GM15510 (cell line): ENCODE results near the gene CHD6.

Source experiments
- POLR2A ChIP-seq: IDR thresholded peaks from 3 replicates; pipeline ENCODE4 v1.6.1; 2011; ENCODE audit warnings: borderline replicate concordance; ENCODE audit not compliant: insufficient read length; ENCODE audit errors: extremely low read depth

CHD6 gene

GRCh38 chr20:41406896-41407444 lies 211.2 kb downstream of the CHD6 start:
- no peak for TF ChIP-seq POLR2A

GRCh38 chr20:41406353-41406752 lies 211.8 kb downstream of the CHD6 start:
- no peak for TF ChIP-seq POLR2A

DNA sequence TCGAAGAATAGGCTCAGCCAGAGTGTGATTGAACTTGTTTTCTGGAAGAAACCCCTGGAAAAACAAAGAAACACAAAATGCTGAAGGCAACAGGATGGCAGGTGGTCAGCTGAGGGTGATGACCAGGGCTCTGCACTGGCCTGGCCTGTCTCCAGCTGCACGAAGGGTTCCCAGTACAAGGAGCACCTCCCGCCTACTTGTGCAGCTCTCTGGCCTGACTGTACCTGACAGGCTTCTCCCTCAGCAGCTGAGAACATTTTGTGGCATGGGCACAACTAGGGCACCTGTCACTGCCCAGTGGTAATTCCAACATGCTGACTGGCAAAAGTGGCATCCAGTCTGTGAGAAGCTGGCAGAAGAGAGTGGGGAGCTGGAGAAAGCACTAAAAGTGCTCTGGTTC lies 212.7 kb downstream of the CHD6 start:
- no peak for TF ChIP-seq POLR2A

- TF ChIP-seq POLR2A = no peak
Observed at GRCh38 chr20:41403604-41404003, 214.6 kb downstream of the CHD6 start.

GRCh38 chr20:41398408-41398807 lies 219.8 kb downstream of the CHD6 start:
- no peak for TF ChIP-seq POLR2A

DNA sequence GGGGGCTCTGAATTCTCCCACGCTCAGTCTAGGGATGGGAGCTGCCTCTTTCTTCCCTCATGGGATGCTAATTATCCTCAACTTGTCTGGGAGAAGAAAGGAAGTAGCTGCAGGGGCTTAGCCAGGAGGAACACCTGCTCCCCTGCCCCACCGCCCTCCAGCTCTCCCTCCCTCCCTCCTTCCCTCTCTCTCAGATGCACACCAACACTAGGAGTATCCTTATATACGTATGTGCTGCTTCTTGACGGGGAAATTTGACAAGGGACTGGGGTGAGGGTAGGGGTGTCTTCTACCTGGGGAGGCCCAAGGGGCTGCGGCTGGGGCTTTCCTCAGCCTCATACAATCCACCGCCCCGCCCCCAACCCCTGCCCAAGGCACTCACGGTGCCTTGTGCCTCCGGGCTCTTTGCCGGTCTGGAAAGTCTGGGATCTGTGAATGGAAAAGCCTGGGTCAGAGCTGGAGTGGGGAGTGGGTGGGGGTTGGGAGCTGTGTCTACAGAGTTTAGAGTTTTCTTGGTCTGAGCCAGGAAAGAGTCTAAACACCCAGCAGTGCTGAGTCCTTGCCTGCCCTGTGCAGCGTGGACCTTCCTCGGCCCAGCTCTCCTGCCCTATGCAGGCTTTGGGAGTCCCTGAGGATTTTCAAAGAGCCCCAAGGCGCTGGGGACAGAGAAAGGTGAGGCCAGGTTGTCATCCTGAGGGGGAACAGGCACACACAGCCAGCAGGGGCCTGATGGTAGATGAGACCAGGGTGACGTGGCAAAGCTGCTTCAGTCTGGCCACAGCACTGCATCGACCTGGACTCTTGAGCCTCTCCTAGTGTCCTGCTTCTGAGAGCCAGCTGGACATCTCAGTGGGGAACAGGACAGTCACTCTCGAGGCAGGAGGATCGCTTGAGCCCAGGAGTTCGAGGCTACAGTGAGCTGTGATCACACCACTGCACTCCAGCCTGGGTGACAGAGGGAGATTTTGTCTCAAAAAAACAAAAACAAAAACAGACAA lies 222.2 kb downstream of the CHD6 start:
- TF ChIP-seq POLR2A = no peak

DNA sequence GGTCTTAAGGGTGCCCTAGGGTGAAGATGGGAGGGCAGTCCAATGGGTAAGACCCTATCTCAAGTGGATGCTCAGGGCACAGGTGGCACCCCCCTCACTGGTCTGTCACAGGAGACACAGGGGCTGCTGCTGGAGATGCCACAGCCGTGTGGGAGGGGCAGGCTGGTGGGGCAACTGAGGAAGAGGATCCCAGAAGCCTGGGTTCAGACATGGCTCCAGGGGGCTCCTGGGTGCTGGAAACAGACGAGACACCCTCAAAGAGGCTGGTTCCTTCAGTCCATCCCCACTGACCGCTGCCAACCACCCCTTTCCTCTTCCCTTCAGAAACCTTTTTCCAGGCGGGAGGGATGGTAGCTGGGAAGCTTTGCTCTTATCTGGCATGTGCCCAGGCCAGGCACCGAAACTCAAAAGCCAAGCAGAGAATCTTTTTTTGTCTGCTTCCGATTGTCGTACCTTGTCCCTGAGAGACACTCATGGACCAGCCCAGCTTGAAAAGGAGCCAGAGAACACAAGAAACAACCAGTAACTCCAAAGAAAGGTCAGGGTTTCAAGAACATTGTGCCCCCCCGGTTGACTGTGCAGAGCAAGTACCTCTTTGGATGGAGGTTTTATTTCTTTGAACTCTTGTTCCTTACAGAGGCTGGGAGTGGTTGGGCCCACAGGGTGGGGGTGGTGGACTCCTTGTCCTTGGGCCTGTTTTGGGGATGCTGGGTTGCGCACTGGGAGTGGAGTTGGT lies 223.1 kb downstream of the CHD6 start:
- TF ChIP-seq POLR2A = no peak

DNA sequence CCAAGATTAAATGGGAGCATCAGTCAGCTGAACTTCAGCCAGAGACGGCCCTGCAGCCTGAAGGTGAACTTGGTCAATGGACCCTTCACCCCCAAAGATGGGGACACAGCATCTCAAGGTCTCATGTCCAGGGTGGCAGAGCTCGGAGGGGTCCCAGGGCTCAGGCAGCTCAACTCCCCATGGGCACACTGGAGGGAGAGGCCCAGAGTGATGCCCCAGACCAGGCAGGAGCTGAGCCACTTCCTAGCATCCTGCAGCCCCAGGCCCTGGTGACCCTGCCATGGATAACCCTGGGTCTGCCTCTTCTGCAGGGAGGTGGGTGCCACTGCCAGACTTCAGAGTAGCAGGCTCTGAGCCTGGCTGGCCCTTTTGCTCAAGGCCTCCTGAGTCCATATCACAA lies 224.1 kb downstream of the CHD6 start:
- TF ChIP-seq POLR2A = no peak

DNA sequence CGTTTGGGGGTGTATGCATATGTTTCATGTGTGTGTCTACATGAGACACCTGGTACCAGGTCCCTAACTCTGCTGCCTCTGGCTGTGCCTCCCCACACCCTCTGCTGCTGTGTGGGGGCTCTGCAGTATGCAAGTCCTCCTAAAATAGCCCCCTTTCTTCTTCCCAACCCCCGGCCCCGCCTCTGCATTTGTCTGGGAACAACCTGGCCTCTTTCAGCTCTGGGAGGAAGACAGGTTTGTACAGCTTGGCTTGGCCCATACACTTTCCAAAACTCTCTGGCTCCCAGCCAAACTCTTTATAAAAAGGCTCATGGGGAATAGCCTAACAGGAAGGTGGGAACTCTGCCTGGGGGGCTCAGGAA lies 224.5 kb downstream of the CHD6 start:
- TF ChIP-seq POLR2A = no peak

DNA sequence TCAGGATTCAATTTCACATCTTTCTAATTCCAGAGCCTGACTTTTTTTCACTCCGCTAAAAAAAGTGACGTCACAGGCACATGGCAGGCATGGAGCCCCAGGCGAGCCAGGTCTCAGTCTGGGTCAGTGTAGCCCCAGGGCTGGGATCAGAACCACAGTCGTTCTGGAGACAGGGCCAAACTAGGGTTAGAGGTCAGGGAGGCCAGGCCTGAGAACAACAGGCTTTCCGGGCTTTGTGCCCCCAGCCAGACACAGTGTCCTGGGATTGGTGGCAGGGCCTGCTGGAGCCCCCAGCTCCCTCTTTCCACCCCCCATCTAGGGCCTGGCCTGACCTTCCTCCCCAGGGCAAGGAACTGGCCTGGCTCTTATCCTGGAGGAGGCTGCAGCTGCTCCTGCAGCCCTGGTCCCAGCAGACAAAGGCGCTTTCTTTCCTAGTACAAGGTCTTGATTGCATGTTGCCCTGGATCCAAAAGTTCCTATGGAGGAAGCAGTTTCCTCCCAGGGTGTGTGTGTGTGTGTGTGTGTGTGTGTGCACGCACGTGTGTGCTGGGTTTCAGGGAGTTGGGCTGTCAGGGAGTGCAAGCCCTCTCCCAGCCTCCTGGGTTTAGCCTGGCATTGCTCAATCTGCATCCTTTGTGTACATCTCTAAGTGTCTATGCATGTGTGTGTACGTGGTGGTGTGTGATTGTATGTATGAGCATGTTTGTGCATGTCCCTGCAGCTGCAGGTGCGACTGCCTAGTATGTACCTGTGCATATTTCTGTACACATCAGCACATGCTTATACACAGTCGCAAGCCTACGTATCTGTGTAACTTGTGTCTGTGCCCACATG lies 225.1 kb downstream of the CHD6 start:
- no peak for TF ChIP-seq POLR2A

- TF ChIP-seq POLR2A = no peak
Observed at GRCh38 chr20:41392295-41392694, 225.9 kb downstream of the CHD6 start.

DNA sequence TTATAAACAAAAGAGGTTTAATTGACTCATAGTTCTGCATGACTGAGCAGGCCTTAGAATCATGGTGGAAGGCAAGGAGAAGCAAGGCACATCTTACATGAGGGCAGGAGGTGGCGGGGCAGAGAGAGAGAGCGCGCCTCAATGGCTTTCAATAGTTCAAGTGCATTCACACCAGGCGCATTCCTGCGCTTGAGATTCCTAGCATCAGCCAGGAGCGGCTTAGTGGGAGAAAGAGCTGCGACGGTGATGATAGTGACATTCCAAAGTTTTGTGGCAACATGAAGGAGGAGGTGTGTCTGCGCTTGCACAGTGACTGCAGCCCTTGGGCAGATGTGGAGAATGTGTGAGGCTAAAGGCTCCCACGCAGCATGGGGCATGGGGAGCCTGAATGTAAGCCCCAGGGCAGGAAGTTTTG lies 226.6 kb downstream of the CHD6 start:
- no peak for TF ChIP-seq POLR2A

GRCh38 chr20:41390889-41391288 lies 227.3 kb downstream of the CHD6 start:
- TF ChIP-seq POLR2A = no peak

- TF ChIP-seq POLR2A = no peak
Observed at GRCh38 chr20:41387444-41387851, 230.7 kb downstream of the CHD6 start.
